BE2C (cell line): ENCODE measurements around the gene MAN1A2.

Source experiments
- DNase-seq: peaks from one replicate; pipeline ENCODE4 v3.0.0-alpha.2; 2020
- H3K27me3 ChIP-seq: fragments of 250-450 bp; sonication (Bioruptor Pico); 2 replicates; pipeline ENCODE4 v1.5.1; 2020; ENCODE audit warnings: mild to moderate bottlenecking
- H3K36me3 ChIP-seq: fragments of 250-450 bp; sonication (Bioruptor Pico); 2 replicates; pipeline ENCODE4 v1.5.1; 2020; ENCODE audit warnings: mild to moderate bottlenecking
- H3K4me1 ChIP-seq: fragments of 250-450 bp; sonication (Bioruptor Pico); 2 replicates; pipeline ENCODE4 v1.5.1; 2020
- H3K4me3 ChIP-seq: 2 replicates; pipeline ENCODE4 v1.5.1; 2011; ENCODE audit warnings: low read depth, low read length
- H3K9me3 ChIP-seq: fragments of 250-450 bp; sonication (Bioruptor Pico); 2 replicates; pipeline ENCODE4 v1.5.1; 2020
- CTCF ChIP-seq: IDR thresholded peaks from 2 replicates; pipeline ENCODE4 v1.5.1; 2012; ENCODE audit warnings: mild to moderate bottlenecking, low read depth, low read length

MAN1A2 gene

GRCh38 chr1:117366177-117367045, 838 bp upstream of the MAN1A2 start:
- peak; percentile 92 for DNase-seq
- TF ChIP-seq CTCF, result no peak
- peak overlapping the region; percentile 70 for H3K4me3 ChIP-seq
- H3K27me3 ChIP-seq, result no peaks in the 10 kb centered on the region
- H3K4me1 ChIP-seq, result peaks cover 5% of the 10 kb centered on the region
- no peaks in the 10 kb centered on the region for H3K9me3 ChIP-seq
- no peaks in the 10 kb centered on the region for H3K36me3 ChIP-seq

DNA sequence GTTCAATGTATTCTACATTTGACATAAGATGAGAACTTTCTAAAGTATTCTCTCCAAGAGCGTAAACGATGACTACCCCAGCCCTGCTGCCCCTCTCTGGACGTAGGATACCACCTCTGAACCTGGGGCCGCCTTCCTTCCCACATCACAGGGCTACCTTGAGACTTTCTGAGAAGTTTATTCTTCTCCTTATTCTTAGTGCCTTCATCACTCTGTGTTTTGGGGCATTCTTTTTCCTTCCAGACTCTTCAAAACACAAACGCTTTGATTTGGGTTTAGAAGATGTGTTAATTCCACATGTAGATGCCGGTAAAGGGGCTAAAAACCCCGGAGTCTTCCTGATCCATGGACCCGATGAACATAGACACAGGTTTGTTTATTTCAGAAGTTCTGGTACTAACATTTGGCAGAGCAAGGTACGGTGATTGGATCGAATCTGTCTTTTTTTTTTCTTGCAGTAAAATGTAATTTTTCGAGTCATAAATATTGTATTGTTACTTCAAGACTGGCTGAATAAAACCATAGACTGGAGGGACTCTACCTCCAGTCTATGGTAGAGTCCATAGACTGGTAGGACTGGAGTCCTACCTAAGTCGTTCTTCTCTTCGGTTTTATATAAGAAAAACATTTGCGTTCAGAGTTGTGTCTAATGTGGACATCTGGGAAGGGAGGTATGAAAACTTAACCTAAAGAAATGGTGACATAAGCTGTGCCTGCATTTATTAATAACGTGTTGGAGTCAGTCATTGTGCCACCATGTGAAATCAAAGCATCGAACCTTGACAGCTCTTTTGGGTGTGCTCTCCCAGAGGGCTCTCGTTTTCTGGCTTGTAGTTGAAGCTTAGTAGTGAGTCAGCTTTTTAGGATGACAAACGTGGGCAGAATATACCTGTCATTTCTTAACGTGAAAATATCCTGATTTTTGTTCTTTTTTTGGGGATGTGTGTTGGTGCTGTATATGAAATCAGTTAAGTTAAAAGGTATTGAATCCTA, 1.2 kb downstream of the MAN1A2 start:
- Histone ChIP-seq H3K4me3 (peak overlapping the region; percentile 70), H3K9me3 (no peaks in the 10 kb centered on the region), H3K4me1 (peaks cover 5% of the 10 kb centered on the region), H3K27me3 (no peaks in the 10 kb centered on the region), H3K36me3 (no peaks in the 10 kb centered on the region)
- TF ChIP-seq CTCF, result no peak
- DNase-seq, result no peak

DNA sequence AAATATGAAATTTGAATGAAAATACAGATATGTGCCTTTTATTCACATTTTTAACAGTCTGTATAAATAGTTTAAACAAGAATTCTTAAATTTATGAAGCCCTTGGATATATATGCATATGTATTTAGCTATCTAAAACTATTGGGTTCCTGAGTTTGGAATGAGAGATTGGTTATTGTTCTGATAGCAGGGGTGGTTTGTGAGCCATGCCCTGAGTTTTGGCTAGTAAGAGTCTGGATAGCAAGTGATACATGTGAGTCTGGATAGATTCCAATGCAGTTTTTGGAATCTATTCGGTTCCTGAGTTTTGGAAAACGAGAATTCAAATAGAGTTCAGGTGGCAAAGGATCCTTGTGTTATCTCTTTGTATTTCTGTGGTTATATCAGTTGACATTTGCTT, 2.8 kb downstream of the MAN1A2 start:
- TF ChIP-seq CTCF, result no peak
- H3K9me3 ChIP-seq, result no peaks in the 10 kb centered on the region
- no peaks in the 10 kb centered on the region for H3K27me3 ChIP-seq
- peak overlapping the region; percentile 70 for H3K4me3 ChIP-seq
- H3K36me3 ChIP-seq, result no peaks in the 10 kb centered on the region
- peaks cover 5% of the 10 kb centered on the region for H3K4me1 ChIP-seq
- no peak for DNase-seq

- no peak for DNase-seq
- H3K4me1 ChIP-seq, result peaks cover 4% of the 10 kb centered on the region
- no peaks in the 10 kb centered on the region for H3K27me3 ChIP-seq
- no peak for TF ChIP-seq CTCF
- no peaks in the 10 kb centered on the region for H3K9me3 ChIP-seq
- H3K36me3 ChIP-seq, result no peaks in the 10 kb centered on the region
- H3K4me3 ChIP-seq, result peak overlapping the region; percentile 70
Measured at GRCh38 chr1:117370509-117370908, 3.3 kb downstream of the MAN1A2 start.

GRCh38 chr1:117371441-117372151, 4.3 kb downstream of the MAN1A2 start:
- DNase-seq, result no peak
- Histone ChIP-seq H3K4me1 (no peaks in the 10 kb centered on the region; the same call in 1 of the 2 replicates), H3K4me3 (no peak overlapping the region)

More at GRCh38 chr1:117371441-117372151, 4.3 kb downstream of the MAN1A2 start:
- H3K27me3 ChIP-seq, result no peaks in the 10 kb centered on the region
- no peak for TF ChIP-seq CTCF
- H3K36me3 ChIP-seq, result no peaks in the 10 kb centered on the region
- no peaks in the 10 kb centered on the region for H3K9me3 ChIP-seq
